Coronary artery (tissue), 2 donors: ENCODE results near the gene S100A10.

Experiments used
- DNase-seq: peaks from one replicate; pipeline ENCODE4 v3.0.0-alpha.2; 2017; ENCODE audit warnings: low spot score
- H3K27ac ChIP-seq, 2 donors: fragments of 200-600 bp; sonication (generic); one replicate each; pipeline ENCODE4 v1.5.1; 2016 to 2019
- H3K4me3 ChIP-seq: fragments of 200-600 bp; sonication (generic); 2 replicates; pipeline ENCODE4 v1.5.1; 2016; ENCODE audit warnings: mild to moderate bottlenecking, moderate library complexity
- CTCF ChIP-seq: fragments of 200-600 bp; sonication (generic); IDR thresholded peaks from one replicate; pipeline ENCODE4 v1.5.1; 2019; ENCODE audit warnings: antibody characterized with exemption

S100A10 gene

GRCh38 chr1:151988405-151988923, 5.2 kb downstream of the S100A10 start:
- Histone ChIP-seq H3K4me3 (peak overlapping the region; percentile 95), H3K27ac (peak overlapping the region; percentile 40 to 80)
- TF ChIP-seq CTCF = no peak
- no peak for DNase-seq

- DNase-seq = no peak
- H3K4me3 ChIP-seq = no peak overlapping the region
- no peak overlapping the region for H3K27ac ChIP-seq
- TF ChIP-seq CTCF = no peak
These were observed 7.0 kb downstream of the S100A10 start for GRCh38 chr1:151986501-151987190.

GRCh38 chr1:151985768-151986167, 7.9 kb downstream of the S100A10 start:
- DNase-seq = no peak
- TF ChIP-seq CTCF = no peak
- H3K27ac ChIP-seq = no peak overlapping the region
- H3K4me3 ChIP-seq = no peak overlapping the region

GRCh38 chr1:151985270-151985669, 8.4 kb downstream of the S100A10 start:
- no peak for DNase-seq
- Histone ChIP-seq H3K4me3 (no peak overlapping the region), H3K27ac (no peak overlapping the region)
- TF ChIP-seq CTCF = no peak

- H3K4me3 ChIP-seq = no peak overlapping the region
- H3K27ac ChIP-seq = no peak overlapping the region
- no peak for TF ChIP-seq CTCF
- DNase-seq = no peak
These were observed 9.2 kb downstream of the S100A10 start for GRCh38 chr1:151984313-151984956.

GRCh38 chr1:151982300-151983005, 11.2 kb downstream of the S100A10 start:
- Histone ChIP-seq H3K4me3 (no peak overlapping the region), H3K27ac (no peak overlapping the region)
- no peak for DNase-seq
- TF ChIP-seq CTCF = no peak
